ENCODE results near the gene ADAM21. TPM values are rescaled to one million over a fixed set of nuclear protein-coding genes. Genes with fewer than 3 reads are reported as not detected.
A peak's percentile ranks its signal among the peaks of the same experiment; 100 is the strongest.
"Not testable (repeated sequence)": the region's sequence is repeated elsewhere in the genome, so short reads cannot be mapped to it uniquely, and the experiment has no call there.

ADAM21 gene
- total RNA-seq, 2 donors from 2014 or later, result 0.18 TPM; not detected in 1

DNA sequence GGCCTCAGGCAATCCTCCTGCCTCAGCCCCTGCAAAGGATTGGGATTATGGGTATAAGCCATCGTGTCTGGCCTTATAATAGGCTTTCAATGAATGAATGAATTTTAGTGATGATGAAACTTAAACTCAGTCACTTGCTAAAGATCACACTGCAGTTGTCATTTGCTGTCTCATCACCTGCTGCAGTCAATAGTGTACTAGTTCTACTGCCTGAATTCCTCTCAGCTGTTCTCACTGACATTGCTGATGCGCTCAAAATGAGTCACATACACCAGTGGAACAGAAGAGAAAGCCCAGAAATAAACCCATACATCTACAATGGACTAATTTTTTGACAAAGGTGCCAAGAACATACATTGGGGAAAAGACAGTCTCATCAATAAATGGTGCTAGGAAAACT, 29.4 kb upstream of the ADAM21 start:
- H3K9me3 ChIP-seq (ENCODE audit: control insufficient read depth, low read length), result peaks cover 27% of the 10 kb centered on the region
- H3K4me1 ChIP-seq (ENCODE audit: control insufficient read depth, insufficient read depth, low read length), result no peaks in the 10 kb centered on the region
- no peaks in the 10 kb centered on the region for H3K4me1 Mint-ChIP-seq
- no peak overlapping the region for H3K27ac Mint-ChIP-seq
- DNase-seq, result no peak
- H3K4me3 ChIP-seq (ENCODE audit: low read length), result no peak overlapping the region
- H3K27me3 Mint-ChIP-seq (ENCODE audit: insufficient read depth), result no peaks in the 10 kb centered on the region
- no peak overlapping the region for H3K9ac ChIP-seq (ENCODE audit: extremely low read depth, low read length, poor library complexity, severe bottlenecking)
- H3K27me3 ChIP-seq (ENCODE audit: control insufficient read depth, insufficient read depth, low read length, poor library complexity, severe bottlenecking), result no peaks in the 10 kb centered on the region
- H3K36me3 Mint-ChIP-seq (ENCODE audit: low read depth), result peaks cover 1% of the 10 kb centered on the region
- TF ChIP-seq, protein P1, sequence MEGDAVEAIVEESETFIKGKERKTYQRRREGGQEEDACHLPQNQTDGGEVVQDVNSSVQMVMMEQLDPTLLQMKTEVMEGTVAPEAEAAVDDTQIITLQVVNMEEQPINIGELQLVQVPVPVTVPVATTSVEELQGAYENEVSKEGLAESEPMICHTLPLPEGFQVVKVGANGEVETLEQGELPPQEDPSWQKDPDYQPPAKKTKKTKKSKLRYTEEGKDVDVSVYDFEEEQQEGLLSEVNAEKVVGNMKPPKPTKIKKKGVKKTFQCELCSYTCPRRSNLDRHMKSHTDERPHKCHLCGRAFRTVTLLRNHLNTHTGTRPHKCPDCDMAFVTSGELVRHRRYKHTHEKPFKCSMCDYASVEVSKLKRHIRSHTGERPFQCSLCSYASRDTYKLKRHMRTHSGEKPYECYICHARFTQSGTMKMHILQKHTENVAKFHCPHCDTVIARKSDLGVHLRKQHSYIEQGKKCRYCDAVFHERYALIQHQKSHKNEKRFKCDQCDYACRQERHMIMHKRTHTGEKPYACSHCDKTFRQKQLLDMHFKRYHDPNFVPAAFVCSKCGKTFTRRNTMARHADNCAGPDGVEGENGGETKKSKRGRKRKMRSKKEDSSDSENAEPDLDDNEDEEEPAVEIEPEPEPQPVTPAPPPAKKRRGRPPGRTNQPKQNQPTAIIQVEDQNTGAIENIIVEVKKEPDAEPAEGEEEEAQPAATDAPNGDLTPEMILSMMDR (conservative IDR thresholded peaks at IDR 0.05), result no peak
- peaks cover 20% of the 10 kb centered on the region for H3K9me3 Mint-ChIP-seq
- H3K36me3 ChIP-seq (ENCODE audit: control insufficient read depth, insufficient read depth, low read length), result no peaks in the 10 kb centered on the region
- WGBS, 2 experiments (ENCODE audit: insufficient coverage in 1 of 2, insufficient read length in 1 of 2), result 89 to 100% methylated on average over 1 to 2 of the region's 2 CpGs
- H3K27ac ChIP-seq (ENCODE audit: low read depth, low read length), result no peak overlapping the region
- H3K4me3 Mint-ChIP-seq, result no peak overlapping the region

DNA sequence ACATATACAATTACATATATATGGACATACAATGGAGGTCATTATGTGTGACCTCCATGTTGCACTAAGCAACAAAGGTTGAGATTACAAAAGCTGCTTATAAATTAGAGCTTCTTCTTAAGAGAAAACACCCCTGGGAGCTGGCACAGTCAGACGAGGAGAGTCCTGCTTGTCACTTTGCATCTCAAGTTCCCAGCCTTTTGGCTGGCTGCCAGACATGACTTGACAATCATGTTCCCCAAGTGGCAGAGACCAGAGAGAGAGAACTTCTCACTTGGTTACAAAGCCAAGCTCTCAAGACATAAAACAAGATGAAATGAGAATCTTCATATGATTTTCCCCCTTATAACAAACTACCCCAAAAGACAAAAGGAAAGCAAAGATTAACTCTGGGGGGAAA, 26.6 kb upstream of the ADAM21 start:
- Histone ChIP-seq H3K4me3 (ENCODE audit: low read length) (peak overlapping the region; percentile 24), H3K36me3 (ENCODE audit: control insufficient read depth, insufficient read depth, low read length) (no peaks in the 10 kb centered on the region), H3K9me3 (ENCODE audit: control insufficient read depth, low read length) (peaks cover 34% of the 10 kb centered on the region), H3K27me3 (ENCODE audit: control insufficient read depth, insufficient read depth, low read length, poor library complexity, severe bottlenecking) (no peaks in the 10 kb centered on the region), H3K27ac (ENCODE audit: low read depth, low read length) (no peak overlapping the region), H3K4me1 (ENCODE audit: control insufficient read depth, insufficient read depth, low read length) (no peaks in the 10 kb centered on the region), H3K9ac (ENCODE audit: extremely low read depth, low read length, poor library complexity, severe bottlenecking) (no peak overlapping the region)
- Mint-ChIP-seq H3K4me1 (no peaks in the 10 kb centered on the region), H3K4me3 (no peak overlapping the region), H3K36me3 (ENCODE audit: low read depth) (peaks cover 1% of the 10 kb centered on the region), H3K27me3 (ENCODE audit: insufficient read depth) (no peaks in the 10 kb centered on the region), H3K9me3 (peaks cover 46% of the 10 kb centered on the region), H3K27ac (no peak overlapping the region)
- DNase-seq, result no peak
- 31 to 44% methylated on average over 1 of the region's 1 CpG for WGBS, 2 experiments (ENCODE audit: insufficient coverage in 1 of 2, insufficient read length in 1 of 2)
- TF ChIP-seq, protein P1 (conservative IDR thresholded peaks at IDR 0.05), result no peak

DNA sequence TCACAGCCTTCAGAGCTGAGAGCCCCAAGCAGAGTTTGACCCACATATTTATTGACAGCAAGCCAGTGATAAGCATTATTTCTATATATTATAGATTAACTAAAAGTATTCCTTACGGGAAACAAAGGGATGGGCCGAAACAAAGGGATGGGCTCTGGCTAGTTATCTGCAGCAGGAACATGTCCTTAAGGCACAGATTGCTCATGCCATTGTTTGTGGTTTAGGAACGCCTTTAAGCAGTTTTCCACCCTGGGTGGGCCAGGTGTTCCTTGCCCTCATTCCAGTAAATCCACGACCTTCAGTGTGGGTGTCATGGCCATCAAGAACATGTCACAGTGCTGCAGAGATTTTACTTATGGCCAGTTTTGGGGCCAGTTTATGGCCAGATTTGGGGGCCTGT, 25.4 kb upstream of the ADAM21 start:
- peaks cover 57% of the 10 kb centered on the region for H3K9me3 Mint-ChIP-seq
- not testable (repeated sequence) for H3K27ac Mint-ChIP-seq; H3K36me3 ChIP-seq (ENCODE audit: control insufficient read depth, insufficient read depth, low read length); H3K27me3 Mint-ChIP-seq (ENCODE audit: insufficient read depth); H3K27ac ChIP-seq (ENCODE audit: low read depth, low read length); H3K4me1 ChIP-seq (ENCODE audit: control insufficient read depth, insufficient read depth, low read length); H3K4me3 ChIP-seq (ENCODE audit: low read length); H3K4me1 Mint-ChIP-seq; H3K36me3 Mint-ChIP-seq (ENCODE audit: low read depth); H3K4me3 Mint-ChIP-seq; H3K9ac ChIP-seq (ENCODE audit: extremely low read depth, low read length, poor library complexity, severe bottlenecking); DNase-seq; H3K27me3 ChIP-seq (ENCODE audit: control insufficient read depth, insufficient read depth, low read length, poor library complexity, severe bottlenecking)
- H3K9me3 ChIP-seq (ENCODE audit: control insufficient read depth, low read length), result peaks cover 39% of the 10 kb centered on the region
- 65 to 100% methylated on average over 1 to 2 of the region's 4 CpGs for WGBS, 2 experiments (ENCODE audit: insufficient coverage in 1 of 2, insufficient read length in 1 of 2)

DNA sequence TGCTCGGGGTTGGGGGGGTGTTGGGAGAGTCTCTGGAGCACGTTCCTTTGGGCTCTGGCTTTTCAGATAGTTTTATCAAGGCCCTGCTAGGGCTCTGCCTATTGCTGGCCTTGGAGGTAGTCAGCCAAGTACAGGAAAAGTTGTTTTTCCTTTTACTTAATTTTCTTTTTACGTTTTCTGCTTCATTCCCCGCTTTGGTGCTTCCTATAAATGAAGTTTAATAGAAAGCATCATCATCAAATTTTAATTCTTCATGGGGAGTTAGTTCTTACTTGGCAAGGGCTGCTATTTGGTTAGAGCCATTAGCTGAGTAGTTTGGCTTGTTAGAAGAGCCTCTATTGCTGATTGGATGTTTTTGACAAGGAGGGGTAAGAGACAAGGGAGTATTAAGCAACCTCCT, 15.1 kb upstream of the ADAM21 start:
- Histone ChIP-seq H3K4me1 (ENCODE audit: control insufficient read depth, insufficient read depth, low read length) (no peaks in the 10 kb centered on the region), H3K27ac (ENCODE audit: low read depth, low read length) (no peak overlapping the region), H3K9ac (ENCODE audit: extremely low read depth, low read length, poor library complexity, severe bottlenecking) (no peak overlapping the region), H3K27me3 (ENCODE audit: control insufficient read depth, insufficient read depth, low read length, poor library complexity, severe bottlenecking) (no peaks in the 10 kb centered on the region), H3K36me3 (ENCODE audit: control insufficient read depth, insufficient read depth, low read length) (no peaks in the 10 kb centered on the region), H3K4me3 (ENCODE audit: low read length) (no peak overlapping the region), H3K9me3 (ENCODE audit: control insufficient read depth, low read length) (peaks cover 47% of the 10 kb centered on the region)
- H3K4me1 Mint-ChIP-seq, result no peaks in the 10 kb centered on the region
- no peak for DNase-seq
- H3K4me3 Mint-ChIP-seq, result no peak overlapping the region
- no peak overlapping the region for H3K27ac Mint-ChIP-seq
- H3K9me3 Mint-ChIP-seq, result peaks cover 82% of the 10 kb centered on the region
- H3K36me3 Mint-ChIP-seq (ENCODE audit: low read depth), result peaks cover 5% of the 10 kb centered on the region
- H3K27me3 Mint-ChIP-seq (ENCODE audit: insufficient read depth), result peaks cover 13% of the 10 kb centered on the region
- 55% methylated on average over 2 of the region's 4 CpGs; no CpG with 5 or more reads in 1 of the 2 experiments for WGBS, 2 experiments (ENCODE audit: insufficient coverage in 1 of 2, insufficient read length in 1 of 2)
- TF ChIP-seq, protein P1 (conservative IDR thresholded peaks at IDR 0.05), result no peak
